Measurements from ENCODE around the gene GOLGA7B. TPM values are rescaled to one million over a fixed set of nuclear protein-coding genes. Genes with fewer than 3 reads are reported as not detected.

The GOLGA7B gene
- total RNA-seq, 1 experiment from 2014 or later = 5.4 TPM

GRCh38 chr10:97887399-97887798, 37.8 kb downstream of the GOLGA7B start:
- DNase-seq (ENCODE audit: low read depth) = no peak
- in situ Hi-C loops (cut with HindIII; ENCODE audit: low pct_unique_long_range_greater_than_20kb, low sequenced_read_pairs) = no loop called here

GRCh38 chr10:97888134-97888533, 38.5 kb downstream of the GOLGA7B start:
- in situ Hi-C loops (cut with HindIII; ENCODE audit: low pct_unique_long_range_greater_than_20kb, low sequenced_read_pairs) = no loop called here
- no peak for DNase-seq (ENCODE audit: low read depth)

DNA sequence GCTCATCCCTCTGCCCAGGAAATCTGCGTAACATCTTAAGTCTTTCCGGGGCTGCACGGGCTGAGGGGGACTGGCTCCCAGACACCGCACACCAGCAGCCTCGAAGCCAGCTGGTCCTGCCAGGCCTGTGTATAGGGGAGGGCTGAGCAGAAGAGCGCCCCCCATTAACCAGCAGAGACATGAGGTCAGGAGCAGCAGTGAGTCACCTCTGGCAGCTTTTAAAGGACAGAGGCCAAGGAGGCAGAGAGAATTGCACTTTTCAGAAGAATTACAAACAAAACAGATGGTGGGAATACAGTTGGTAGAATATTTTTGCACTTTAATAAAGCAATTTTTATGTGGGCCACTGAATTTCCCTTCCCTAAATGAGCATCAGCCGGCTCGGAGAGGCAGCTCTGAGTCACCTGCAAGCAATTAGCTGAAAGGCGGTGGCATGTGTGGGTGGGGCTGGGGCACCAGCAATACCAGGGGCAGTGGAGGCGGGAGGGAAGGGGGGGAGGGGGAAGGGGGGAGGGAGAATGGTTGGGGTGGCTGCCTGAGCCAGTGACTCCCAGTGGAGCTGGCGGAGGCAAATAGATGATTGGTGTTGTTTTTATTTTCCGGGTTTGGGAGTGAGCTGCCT, 39.1 kb downstream of the GOLGA7B start:
- DNase-seq (ENCODE audit: low read depth) = peak; percentile 91
- in situ Hi-C loops (cut with HindIII; ENCODE audit: low pct_unique_long_range_greater_than_20kb, low sequenced_read_pairs) = no loop called here

GRCh38 chr10:97889461-97890265, 40.0 kb downstream of the GOLGA7B start:
- DNase-seq (ENCODE audit: low read depth) = peak; percentile 98
- in situ Hi-C loops (cut with HindIII; ENCODE audit: low pct_unique_long_range_greater_than_20kb, low sequenced_read_pairs) = no loop called here

GRCh38 chr10:97891497-97892167, 42.0 kb downstream of the GOLGA7B start:
- DNase-seq (ENCODE audit: low read depth) = no peak
- in situ Hi-C loops (cut with HindIII; ENCODE audit: low pct_unique_long_range_greater_than_20kb, low sequenced_read_pairs) = no loop called here

GRCh38 chr10:97892506-97892905, 42.9 kb downstream of the GOLGA7B start:
- DNase-seq (ENCODE audit: low read depth) = no peak
- in situ Hi-C loops (cut with HindIII; ENCODE audit: low pct_unique_long_range_greater_than_20kb, low sequenced_read_pairs) = no loop called here

DNA sequence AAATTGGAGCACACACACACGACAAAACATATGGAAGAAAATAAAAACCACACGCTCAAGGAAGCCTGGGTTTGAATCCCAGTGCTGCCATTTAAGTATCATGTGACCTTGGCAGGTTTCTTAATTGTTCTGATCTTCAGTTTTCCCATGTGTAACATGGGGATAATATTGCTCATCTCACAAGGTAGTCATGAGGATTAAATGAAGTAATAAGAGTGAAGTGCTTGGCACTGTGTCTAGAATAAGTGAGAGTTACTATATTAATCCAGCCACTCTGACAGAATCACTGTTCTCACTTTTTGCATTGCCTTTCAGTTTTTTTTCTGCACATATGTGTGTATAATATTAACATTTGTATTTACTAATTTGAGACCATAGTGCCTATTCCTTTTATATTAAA, 43.3 kb downstream of the GOLGA7B start:
- in situ Hi-C loops (cut with HindIII; ENCODE audit: low pct_unique_long_range_greater_than_20kb, low sequenced_read_pairs) = no loop called here
- DNase-seq (ENCODE audit: low read depth) = no peak

GRCh38 chr10:97894092-97894491, 44.4 kb downstream of the GOLGA7B start:
- in situ Hi-C loops (cut with HindIII; ENCODE audit: low pct_unique_long_range_greater_than_20kb, low sequenced_read_pairs) = no loop called here

DNA sequence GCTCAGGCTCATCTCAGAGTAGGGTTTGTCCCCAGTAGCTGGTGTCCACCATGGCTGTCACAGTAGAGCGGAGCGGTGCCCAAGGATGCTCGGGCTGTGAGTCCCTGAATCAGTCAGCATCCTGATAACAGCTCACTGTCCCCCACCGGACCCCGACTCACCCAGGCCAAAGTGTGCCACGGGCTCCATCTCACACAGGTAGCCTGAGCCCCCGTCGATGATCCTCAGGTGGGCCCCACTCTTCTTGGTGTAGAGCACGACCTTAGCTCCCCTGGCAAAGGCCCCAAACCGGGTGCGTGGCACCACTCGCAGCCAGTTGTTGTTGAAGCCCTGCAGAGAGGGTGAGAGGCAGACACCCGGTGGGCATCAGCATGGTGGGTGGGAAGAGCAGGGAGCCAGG, 45.4 kb downstream of the GOLGA7B start:
- in situ Hi-C loops (cut with HindIII; ENCODE audit: low pct_unique_long_range_greater_than_20kb, low sequenced_read_pairs) = no loop called here
- DNase-seq (ENCODE audit: low read depth) = no peak

More at GRCh38 chr10:97894092-97894491, 44.4 kb downstream of the GOLGA7B start:
- no peak for DNase-seq (ENCODE audit: low read depth)

DNA sequence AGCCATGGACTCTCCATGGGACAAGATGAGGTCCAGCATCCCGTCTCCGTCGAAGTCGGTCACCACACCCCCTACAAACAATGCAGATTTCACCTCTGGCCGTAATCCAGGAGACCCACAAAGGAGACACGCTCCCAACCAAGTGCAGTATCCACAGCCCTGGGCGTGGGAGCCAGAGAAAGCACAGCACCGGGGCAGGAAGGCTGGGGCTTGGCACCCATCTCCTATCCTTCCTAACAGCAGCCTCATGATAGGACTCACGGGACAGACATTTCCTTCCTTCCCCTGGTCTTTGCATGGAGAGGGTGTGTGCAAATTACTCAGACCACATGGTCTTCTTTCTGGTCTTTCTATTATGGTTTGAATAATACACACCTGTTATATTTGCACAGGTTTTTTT, 46.3 kb downstream of the GOLGA7B start:
- no peak for DNase-seq (ENCODE audit: low read depth)
- in situ Hi-C loops (cut with HindIII; ENCODE audit: low pct_unique_long_range_greater_than_20kb, low sequenced_read_pairs) = no loop called here

- in situ Hi-C loops (cut with HindIII; ENCODE audit: low pct_unique_long_range_greater_than_20kb, low sequenced_read_pairs) = no loop called here
- no peak for DNase-seq (ENCODE audit: low read depth)
These were observed 47.2 kb downstream of the GOLGA7B start for GRCh38 chr10:97896756-97897358.

DNA sequence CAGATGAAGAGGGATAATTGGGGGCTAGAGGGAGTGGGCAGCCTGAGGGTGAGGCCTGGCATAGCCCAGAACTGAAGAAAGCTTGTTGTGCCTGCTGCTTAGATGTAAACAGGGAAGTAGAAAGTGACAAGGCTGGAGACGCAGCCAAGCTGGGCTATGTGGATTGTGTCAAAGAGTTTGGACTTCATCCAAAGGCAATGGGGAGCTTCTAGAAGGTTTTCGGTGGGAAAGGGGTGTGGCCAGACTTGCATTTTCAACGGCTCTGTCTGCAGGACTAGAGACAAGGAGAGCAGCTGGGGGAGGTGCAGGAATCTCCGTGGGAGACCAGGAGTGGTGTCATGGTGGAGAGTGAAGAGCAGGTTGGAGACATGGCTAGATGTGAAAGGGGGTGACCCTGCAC, 48.8 kb downstream of the GOLGA7B start:
- DNase-seq (ENCODE audit: low read depth) = no peak
- in situ Hi-C loops (cut with HindIII; ENCODE audit: low pct_unique_long_range_greater_than_20kb, low sequenced_read_pairs) = no loop called here

DNA sequence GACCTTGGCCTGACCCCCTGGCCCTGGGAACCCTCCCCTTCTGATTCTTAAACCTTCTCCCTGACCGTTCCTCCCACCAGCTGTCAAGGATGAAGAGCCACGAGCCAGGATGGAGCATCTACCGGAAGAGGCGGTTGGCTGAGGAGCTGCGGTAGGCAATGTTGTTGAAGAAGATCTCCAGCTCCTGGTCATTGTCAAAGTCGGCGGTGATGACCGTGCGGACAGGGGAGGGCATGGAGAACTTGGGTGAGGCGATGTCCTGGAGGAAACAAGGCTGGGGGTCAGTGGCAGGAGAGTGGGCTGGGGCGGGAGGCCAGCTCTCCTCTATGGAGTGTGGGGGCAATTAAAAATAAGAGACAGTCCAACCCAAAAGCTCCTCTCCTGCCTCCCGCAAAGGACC, 51.7 kb downstream of the GOLGA7B start:
- in situ Hi-C loops (cut with HindIII; ENCODE audit: low pct_unique_long_range_greater_than_20kb, low sequenced_read_pairs) = no loop called here
- DNase-seq (ENCODE audit: low read depth) = no peak

GRCh38 chr10:97903128-97904017, 53.7 kb downstream of the GOLGA7B start:
- no peak for DNase-seq (ENCODE audit: low read depth)
- in situ Hi-C loops (cut with HindIII; ENCODE audit: low pct_unique_long_range_greater_than_20kb, low sequenced_read_pairs) = no loop called here

DNA sequence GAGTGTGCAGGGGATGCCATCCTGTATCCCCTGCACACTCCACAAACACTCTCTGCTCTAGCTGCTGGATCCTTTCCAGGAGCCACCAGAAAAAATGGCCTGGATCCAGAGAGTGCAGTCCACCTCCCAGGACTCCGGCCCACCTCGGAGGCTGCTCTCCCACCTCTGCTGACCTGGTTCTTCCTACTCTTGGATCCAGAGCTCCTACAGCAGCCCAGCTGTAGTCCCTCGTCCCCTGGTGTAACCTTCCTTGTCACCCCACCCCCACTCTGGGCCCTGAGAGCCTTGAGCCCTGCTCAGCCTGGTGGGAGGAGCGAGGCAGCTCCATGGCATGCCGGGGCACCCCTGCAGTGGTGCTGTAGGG, 54.4 kb downstream of the GOLGA7B start:
- no peak for DNase-seq (ENCODE audit: low read depth)
- in situ Hi-C loops (cut with HindIII; ENCODE audit: low pct_unique_long_range_greater_than_20kb, low sequenced_read_pairs) = no loop called here

DNA sequence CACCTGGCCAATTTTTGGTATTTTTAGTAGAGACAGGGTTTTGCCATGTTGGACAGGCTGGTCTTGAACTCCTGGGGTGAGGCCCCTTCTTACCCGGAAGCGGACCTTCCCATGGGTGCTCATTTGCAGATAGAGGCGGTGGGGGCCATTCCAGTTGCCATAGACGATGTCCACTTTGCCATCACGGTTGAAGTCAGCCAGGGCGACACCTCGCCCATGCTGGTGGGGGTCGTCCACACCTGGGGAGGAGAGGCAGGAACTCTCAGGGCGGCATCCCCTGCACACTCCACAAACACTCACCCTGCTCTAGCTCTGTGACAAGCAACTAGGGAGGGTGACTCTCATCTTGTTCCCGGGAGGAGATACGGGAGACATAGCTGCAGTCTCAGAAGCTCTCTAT, 54.9 kb downstream of the GOLGA7B start:
- no peak for DNase-seq (ENCODE audit: low read depth)
- in situ Hi-C loops (cut with HindIII; ENCODE audit: low pct_unique_long_range_greater_than_20kb, low sequenced_read_pairs) = no loop called here

DNA sequence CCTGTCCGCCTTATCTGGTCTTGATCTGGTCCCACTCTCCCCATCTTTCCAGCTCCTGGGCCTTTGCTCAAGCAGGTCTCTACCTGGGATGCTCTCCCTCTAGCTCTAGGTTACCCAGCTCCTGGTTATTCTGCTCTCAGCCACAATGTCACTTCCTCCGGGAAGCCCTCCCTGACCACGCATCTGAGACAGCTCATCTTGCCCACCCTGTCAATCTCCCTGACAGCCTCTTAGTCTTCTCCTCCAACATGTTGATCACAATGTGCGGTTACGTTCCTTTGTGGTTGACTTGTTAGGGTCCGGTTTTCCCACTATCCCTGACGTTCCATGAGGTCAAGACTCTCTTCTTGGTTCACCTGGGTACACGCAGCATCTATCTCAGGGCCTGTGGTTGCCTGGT, 55.6 kb downstream of the GOLGA7B start:
- DNase-seq (ENCODE audit: low read depth) = no peak
- in situ Hi-C loops (cut with HindIII; ENCODE audit: low pct_unique_long_range_greater_than_20kb, low sequenced_read_pairs) = no loop called here

- DNase-seq (ENCODE audit: low read depth) = no peak
- in situ Hi-C loops (cut with HindIII; ENCODE audit: low pct_unique_long_range_greater_than_20kb, low sequenced_read_pairs) = no loop called here
These were observed 57.6 kb downstream of the GOLGA7B start for GRCh38 chr10:97907211-97907610.
